ENCODE data around the gene LPAR1. TPM values are rescaled to one million over a fixed set of nuclear protein-coding genes. Genes with fewer than 3 reads are reported as not detected.

The LPAR1 gene
- total and polyA plus RNA-seq, 9 of the 15 experiments (the other 6 are each of a cell fraction or from before 2014, with no cell fraction given): 0.13 TPM; not detected in 8

- Histone ChIP-seq H3K9me1 (ENCODE audit: control insufficient read depth, insufficient read depth, low read length) (no peaks in the 10 kb centered on the region), H3K79me2 (ENCODE audit: control insufficient read depth, insufficient read depth, low read length) (no peaks in the 10 kb centered on the region), H3K4me1 (replicated peaks in 1 of 2; ENCODE audit: control insufficient read depth in 2 of 2, insufficient read depth in 2 of 2, low read length in 2 of 2) (no peaks in the 10 kb centered on the region), H3K27me3 (ENCODE audit: control insufficient read depth in 2 of 2, insufficient read depth in 2 of 2, low read length in 2 of 2) (no peaks in the 10 kb centered on the region), H4K20me1 (replicated peaks; ENCODE audit: control insufficient read depth, insufficient read depth, low read length) (no peaks in the 10 kb centered on the region), H3K27ac (ENCODE audit: extremely low read depth, low read depth, low read length) (no peak overlapping the region), H2AFZ (ENCODE audit: low read depth, low read length) (no peak overlapping the region), H3K9ac (ENCODE audit: insufficient read depth in 1 of 2, low read depth in 2 of 2, low read length in 2 of 2) (no peak overlapping the region), H3K9me3 (replicated peaks; ENCODE audit: control insufficient read depth, insufficient read depth, low read depth, low read length) (no peaks in the 10 kb centered on the region), H3K36me3 (ENCODE audit: control insufficient read depth, insufficient read depth, low read length) (no peaks in the 10 kb centered on the region), H3K4me2 (ENCODE audit: insufficient read depth, low read length) (no peak overlapping the region), H3K4me3 (no peak overlapping the region)
- TF ChIP-seq U2AF1 (optimal IDR thresholded peaks at IDR 0.05; ENCODE audit: low read depth, low read length) (no peak), SRSF7 (optimal IDR thresholded peaks at IDR 0.05; ENCODE audit: low read depth, low read length) (no peak), ZBTB1 (CRISPR knock-in tag; IDR thresholded peaks at IDR 0.05; ENCODE audit: borderline replicate concordance, low read depth) (no peak), NBN (IDR thresholded peaks at IDR 0.05; ENCODE audit: low read depth) (no peak), ETV5 (CRISPR knock-in tag; IDR thresholded peaks at IDR 0.05; ENCODE audit: low read depth) (no peak), ZNF79 (CRISPR knock-in tag; IDR thresholded peaks at IDR 0.05; ENCODE audit: low read depth) (no peak)
- TF ChIP-seq, protein P1, sequence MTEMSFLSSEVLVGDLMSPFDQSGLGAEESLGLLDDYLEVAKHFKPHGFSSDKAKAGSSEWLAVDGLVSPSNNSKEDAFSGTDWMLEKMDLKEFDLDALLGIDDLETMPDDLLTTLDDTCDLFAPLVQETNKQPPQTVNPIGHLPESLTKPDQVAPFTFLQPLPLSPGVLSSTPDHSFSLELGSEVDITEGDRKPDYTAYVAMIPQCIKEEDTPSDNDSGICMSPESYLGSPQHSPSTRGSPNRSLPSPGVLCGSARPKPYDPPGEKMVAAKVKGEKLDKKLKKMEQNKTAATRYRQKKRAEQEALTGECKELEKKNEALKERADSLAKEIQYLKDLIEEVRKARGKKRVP (CRISPR knock-in tag; IDR thresholded peaks at IDR 0.05): no peak
- TF ChIP-seq, protein P2, sequence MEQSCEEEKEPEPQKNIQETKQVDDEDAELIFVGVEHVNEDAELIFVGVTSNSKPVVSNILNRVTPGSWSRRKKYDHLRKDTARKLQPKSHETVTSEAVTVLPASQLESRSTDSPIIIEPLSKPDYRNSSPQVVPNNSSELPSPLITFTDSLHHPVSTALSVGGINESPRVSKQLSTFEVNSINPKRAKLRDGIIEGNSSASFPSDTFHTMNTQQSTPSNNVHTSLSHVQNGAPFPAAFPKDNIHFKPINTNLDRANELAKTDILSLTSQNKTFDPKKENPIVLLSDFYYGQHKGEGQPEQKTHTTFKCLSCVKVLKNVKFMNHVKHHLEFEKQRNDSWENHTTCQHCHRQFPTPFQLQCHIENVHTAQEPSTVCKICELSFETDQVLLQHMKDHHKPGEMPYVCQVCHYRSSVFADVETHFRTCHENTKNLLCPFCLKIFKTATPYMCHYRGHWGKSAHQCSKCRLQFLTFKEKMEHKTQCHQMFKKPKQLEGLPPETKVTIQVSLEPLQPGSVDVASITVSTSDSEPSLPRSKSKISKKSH (CRISPR knock-in tag; IDR thresholded peaks at IDR 0.05): no peak
- no peak for ATAC-seq
- no peak for FAIRE-seq
- intact Hi-C loops (cut with micrococcal nuclease): no loop called here
- ChIA-PET CTCF (ENCODE audit: low intra/inter-chr PET ratio) (no interaction called here), POLR2A (no interaction called here)
- DNase-seq (ENCODE audit: extremely low read depth in 1 of 4, low spot score in 3 of 4): no peak
- in situ Hi-C loops (cut with MboI): no loop called here
- WGBS (ENCODE audit: insufficient coverage, low coverage, missing lambda C conversion rate): 0% methylated on average over 1 of the region's 1 CpG
- no TSS peak for BruUV-seq (replicated peaks)
Measured at GRCh38 chr9:111020594-111020993, 17.7 kb downstream of the LPAR1 start.

Data from K562 (cell line).